ENCODE results near the gene CCDC127.
"Not testable (repeated sequence)": the region's sequence is repeated elsewhere in the genome, so short reads cannot be mapped to it uniquely, and the experiment has no call there.

CCDC127 gene

DNA sequence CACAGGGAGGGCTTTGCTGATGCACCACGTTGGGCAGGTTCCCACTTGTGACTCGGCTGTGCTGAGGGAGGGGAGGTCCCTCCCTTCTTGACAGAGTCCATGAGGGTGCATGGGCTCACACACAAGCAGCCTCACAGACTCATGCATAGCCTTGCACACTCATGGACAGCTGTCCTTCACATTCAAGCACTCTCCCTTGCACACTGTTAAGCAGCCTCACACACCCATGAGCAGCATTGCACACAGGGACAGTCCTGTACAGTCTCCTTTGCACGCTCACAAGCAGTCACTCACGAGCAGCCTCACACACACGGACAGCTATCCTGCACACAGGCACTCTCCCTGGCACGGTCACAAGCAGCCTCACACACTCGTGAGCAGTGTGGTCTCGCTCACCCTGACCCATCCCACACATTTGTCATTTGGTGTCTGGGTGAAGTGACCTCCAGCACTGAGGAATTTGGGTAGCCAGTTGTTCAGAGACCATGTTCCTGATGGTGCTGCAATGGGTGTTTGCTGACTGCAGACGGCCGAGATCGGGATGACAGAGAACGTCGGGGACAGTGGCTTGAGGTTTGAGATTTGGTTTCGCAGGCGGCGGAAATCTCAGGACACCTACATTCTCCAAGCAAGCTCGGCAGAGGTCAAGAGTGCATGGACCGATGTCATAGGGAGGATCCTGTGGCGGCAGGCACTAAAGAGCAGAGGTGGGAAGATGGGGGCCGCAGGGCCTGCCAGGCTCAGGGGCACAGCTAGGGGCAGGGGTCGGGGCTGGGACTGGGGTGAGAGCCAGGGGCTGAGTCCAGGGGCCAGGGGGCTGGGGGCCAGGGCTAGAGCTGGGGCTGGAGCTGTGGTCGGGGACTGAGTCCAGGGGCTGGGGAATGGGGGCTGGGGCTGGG, 44.3 kb downstream of the CCDC127 start:
- DNase-seq (ENCODE audit: low read depth in 2 of 2): no peak

DNA sequence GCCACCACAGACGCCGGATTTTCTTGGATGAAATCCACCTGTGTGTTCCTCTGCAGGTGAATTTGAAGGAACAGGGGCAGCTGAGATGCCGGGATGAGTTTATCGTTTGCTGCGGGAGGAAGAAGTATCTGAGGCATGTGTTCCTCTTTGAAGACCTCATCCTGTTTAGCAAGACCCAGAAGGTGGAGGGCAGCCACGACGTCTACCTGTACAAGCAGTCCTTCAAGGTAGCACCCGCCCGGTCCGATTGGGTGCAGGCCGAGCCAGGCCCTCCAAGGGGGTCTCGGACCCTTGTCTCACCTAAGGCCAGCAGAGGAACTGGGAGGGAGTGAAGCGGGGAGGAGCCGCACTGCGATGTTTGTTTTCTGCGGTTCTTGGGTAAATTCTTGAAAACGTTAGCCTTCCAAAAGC, 45.1 kb downstream of the CCDC127 start:
- DNase-seq (ENCODE audit: low read depth in 2 of 2): no peak

DNA sequence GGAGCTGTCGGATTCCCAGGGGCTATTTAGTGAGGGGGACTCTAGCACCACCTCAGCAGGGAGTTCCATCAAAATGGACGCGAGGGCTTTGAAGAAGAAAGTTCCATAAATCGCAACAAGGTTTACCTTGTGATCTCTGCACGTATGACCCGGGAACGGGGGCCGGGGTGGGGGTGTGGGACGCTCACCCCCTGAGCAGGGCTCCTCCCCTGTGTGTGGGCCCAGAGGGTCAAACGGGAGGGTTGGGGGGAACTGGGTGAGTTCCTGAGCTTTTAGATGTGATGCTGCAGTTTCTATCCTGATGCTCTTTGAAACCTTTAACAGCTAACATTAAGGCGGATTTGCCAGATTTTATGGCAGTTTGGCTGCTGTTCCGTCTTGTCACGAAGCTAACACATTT, 45.5 kb downstream of the CCDC127 start:
- no peak for DNase-seq (ENCODE audit: low read depth in 2 of 2)

DNA sequence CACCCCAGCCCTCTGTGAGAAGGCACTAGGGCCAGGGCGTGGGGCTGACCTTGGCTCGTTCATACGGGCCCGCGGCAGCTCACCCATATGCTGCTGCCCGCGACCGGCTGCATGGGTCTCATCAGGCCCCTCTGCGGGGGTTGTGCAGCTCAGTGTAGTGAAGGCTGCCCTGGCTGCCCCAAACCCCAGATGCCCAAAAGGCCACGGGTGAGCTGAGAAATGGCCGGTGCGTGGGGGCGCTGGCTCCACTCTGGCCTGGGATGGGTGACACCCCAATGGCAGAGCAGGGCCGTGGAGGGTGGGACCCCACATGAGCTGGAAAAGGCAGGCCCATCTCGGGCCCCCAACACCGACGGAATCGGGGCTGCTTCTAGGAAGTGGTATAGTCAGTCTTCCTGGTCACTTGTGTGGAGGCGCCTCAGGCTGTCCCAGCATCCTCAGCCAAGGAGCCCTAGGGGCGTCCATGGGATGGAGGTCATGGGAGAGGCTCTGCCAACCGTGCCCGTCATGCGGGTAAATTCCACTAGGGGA, 46.1 kb downstream of the CCDC127 start:
- DNase-seq (ENCODE audit: low read depth in 2 of 2): no peak

DNA sequence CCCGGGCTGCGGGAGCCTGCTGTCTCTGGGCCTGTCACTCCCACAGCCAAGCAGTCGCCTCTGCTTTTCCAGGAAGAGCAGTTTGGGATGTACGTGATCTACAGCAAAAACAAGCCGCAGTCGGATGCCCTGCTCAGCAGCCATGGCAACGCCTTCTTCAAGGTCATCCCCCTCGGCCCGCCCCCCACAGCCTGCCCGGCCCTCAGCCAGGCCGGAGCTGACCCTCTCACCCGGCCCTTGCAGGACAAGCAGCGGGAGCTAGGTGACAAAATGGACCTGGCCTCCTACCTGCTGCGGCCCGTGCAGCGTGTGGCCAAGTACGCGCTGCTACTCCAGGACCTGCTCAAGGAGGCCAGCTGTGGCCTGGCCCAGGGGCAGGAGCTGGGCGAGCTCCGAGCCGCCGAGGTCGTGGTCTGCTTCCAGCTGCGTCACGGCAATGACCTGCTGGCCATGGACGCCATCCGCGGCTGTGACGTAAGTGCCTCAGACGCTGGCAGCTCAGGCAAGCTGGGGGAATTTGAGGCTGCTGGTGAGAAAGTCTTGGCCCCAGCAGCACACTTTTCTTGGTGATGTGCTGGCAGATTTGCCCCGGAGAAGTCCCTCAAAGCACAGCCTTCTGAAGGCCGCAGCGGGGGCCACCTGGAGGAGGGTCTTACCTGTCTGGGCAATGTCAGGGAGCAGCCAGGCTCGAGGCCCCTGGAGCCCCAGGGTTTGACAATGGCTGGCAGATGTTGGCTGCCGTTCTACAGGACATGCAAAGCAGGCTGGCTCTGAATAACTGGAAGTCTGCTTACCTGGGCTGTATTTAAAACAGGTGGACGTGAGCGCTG, 46.8 kb downstream of the CCDC127 start:
- no peak for DNase-seq (ENCODE audit: low read depth in 2 of 2)

DNA sequence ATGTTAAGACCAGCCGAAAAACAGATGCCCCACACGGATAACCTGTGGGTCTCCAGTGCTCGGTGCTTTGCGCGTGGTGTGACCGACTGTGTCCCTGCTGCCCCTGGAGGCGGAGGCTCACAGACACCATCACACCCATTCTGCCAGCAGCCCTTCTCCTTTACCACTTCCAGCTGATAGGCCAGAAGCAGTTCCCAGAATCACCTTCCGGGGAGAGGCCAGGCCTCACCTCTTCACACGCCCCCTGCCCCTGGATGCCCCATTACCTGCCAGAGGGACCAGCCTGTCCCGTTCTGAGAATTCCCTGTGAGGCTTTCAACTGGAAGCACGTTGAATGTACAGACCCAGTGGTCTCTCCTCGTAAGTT, 48.2 kb downstream of the CCDC127 start:
- DNase-seq (ENCODE audit: low read depth in 2 of 2): no peak

DNA sequence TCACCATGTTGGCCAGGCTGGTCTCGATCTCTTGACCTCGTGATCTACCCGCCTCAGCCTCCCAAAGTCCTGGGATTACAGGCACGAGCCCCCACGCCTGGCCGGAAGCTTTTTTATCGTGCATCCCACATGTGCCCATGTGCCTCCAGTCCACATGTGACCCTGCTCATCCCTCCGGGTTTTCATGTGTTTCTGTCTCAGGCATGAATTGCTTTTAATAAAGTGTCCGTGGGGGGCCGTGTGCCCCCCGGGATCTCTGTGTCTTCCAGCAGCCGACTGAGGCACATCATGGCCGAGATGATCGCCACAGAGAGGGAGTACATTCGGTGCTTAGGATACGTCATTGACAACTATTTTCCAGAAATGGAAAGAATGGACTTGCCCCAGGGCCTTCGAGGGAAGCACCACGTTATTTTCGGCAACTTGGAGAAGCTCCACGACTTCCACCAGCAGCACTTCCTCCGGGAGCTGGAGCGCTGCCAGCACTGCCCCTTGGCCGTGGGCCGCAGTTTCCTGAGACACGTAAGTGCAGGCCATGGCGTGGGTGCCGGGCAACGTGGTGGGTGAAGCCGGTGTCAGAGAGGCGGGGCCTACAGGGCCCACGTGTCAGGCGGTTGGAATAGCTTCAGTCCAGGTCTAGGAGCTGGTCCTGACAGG, 48.8 kb downstream of the CCDC127 start:
- no peak for DNase-seq (ENCODE audit: low read depth in 2 of 2)

DNA sequence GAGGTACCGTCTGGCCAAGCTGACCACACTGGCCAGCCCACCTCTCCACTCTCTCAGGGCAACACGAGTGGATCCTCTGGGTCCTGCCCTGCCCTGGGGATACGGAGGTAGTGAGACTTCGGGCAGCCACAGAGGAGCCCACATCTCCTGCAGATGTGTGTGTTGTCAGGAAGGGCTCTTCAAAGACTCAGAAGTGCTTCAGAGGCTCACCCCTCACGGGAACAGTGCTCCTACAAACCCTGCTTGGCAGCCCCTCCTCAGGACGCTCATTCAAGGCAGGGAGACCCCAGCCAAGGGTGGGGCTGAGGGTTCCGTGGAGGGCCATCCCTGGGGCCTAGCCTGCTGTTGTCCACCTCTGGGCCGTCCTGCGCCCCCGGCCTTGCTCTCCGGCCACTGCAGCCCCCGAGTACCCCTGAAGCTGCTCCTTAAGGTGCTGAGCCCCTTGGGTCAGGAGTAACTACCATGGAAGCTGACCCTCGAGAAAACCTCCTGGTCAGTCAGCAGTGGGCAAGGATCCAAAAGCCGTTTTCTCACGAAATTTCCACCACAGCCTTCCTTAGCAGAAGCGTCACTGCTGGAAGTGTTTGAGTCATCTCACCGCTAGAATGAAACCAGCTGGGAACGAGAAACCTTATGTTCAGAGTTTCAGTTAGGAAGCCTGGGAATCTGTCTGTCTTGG, 49.8 kb downstream of the CCDC127 start:
- DNase-seq (ENCODE audit: low read depth in 2 of 2): no peak

DNA sequence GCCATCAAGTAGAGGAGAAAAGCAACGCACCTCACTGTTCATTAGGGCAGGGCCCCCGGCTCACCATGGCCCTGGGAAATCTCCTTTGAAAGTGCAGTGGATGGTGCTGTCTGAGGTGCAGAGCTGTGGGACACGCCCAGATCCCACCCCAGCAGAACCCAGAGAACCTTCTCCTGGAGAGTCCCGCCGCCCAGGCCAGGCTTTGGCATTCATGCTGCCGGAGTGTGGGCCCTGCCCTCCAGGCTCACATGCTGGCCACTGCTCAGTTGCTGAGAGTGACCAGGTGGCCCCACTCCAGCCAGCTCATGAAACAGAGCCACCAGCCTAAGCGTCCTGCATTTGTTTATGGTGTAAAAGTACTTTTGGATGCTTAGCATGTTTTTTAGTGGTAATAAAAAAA, 50.4 kb downstream of the CCDC127 start:
- no peak for DNase-seq (ENCODE audit: low read depth in 2 of 2)

DNA sequence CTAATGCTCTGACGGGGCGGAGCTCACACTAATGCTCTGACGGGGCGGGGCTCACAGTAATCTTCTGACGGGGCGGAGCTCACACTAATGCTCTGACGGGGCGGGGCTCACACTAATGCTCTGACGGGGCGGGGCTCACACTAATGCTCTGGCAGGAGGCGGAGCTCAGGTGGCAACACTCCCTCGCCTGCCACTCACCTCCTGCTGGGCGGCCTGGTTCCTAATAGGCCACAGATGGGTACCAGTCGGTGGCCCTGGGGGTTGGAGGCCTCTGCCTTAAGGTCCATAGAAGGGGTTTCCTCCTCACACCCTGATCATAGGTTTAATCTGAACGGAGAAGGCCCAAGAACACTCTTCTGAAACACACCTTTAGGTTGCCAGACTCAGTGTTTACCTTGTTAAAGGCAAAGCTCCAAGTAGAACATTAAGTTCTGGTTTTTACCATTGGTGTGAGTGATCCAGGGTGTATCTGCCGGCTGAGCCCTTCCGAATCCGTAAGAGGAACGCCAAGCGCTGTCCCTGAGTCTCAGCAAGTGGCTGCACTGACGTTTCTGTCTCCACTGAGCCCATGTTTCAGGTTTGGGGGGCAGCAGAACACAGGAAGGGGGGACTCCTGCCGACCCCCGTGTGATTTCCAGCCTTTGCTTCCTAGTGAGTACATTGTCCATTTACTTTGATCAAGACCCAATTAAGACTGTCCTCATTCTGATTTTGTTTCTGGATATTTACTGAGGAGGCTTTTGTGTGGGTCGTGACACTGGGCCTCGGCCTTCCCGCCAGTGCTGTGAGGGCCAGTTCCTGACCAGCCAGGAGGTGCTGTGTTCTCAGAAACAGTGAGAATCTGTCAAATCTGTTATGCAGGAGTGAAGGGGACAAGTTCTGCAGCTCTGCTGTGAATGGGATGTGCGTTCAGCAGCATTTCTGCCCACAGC, 51.2 kb downstream of the CCDC127 start:
- no peak for DNase-seq (ENCODE audit: low read depth in 2 of 2)

DNA sequence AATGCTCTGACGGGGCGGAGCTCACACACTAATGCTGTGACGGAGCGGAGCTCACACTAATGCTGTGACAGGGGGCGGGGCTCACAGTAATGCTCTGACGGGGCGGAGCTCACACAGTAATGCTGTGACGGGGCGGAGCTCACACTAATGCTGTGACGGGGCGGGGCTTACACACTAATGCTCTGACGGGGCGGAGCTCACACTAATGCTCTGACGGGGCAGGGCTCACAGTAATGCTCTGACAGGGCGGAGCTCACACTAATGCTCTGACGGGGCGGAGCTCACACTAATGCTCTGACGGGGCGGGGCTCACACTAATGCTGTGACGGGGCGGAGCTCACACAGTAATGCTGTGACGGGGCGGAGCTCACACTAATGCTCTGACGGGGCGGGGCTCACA, 53.2 kb downstream of the CCDC127 start:
- not testable (repeated sequence) for DNase-seq (ENCODE audit: low read depth in 2 of 2)

DNA sequence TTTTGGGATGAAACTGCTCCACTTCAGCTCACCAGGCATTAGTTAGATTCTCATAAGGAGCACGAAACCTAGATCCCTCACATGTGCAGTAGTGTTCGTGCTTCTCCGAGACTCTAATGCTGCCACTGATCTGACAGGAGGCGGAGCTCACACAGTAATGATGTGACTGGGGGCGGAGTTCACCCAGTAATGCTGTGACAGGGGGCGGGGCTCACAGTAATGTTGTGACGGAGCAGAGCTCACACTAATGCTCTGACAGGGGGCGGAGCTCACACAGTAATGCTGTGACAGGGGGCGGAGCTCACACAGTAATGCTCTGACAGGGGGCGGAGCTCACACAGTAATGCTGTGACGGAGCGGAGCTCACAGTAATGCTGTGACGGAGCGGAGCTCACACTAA, 53.7 kb downstream of the CCDC127 start:
- DNase-seq (ENCODE audit: low read depth in 2 of 2): no peak

DNA sequence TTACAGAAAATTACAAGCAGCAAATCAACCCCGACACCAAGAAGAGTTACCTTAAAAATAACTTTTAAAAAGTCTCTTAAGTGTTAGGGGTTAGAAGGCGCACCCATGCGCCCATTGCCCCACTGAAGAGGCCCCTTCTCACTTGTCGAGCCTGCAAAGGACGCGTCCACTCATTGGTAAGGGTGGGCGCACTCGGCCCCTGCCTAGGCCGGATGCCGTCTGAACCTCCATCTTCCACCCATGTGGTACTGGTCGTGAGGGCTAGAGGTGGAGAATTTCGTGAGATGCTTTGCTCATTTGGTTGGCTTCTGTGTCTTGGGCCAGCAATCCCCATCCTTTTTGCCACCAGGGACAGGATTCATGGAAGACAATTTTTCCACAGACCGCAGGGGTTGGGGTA, 54.1 kb downstream of the CCDC127 start:
- DNase-seq (ENCODE audit: low read depth in 2 of 2): no peak

DNA sequence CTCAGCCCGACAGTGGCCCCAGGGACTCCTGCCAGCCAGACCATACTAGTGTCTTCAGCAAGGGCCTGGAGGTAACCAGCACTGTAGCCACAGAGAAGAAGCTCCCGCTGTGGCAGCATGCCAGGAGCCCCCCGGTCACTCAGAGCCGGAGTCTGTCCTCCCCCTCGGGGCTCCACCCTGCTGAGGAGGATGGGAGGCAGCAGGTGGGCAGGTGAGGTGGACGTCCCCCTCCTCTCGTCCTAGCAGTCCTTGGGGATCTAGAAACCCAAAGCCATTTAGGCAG, 54.7 kb downstream of the CCDC127 start:
- no peak for DNase-seq (ENCODE audit: low read depth in 2 of 2)

DNA sequence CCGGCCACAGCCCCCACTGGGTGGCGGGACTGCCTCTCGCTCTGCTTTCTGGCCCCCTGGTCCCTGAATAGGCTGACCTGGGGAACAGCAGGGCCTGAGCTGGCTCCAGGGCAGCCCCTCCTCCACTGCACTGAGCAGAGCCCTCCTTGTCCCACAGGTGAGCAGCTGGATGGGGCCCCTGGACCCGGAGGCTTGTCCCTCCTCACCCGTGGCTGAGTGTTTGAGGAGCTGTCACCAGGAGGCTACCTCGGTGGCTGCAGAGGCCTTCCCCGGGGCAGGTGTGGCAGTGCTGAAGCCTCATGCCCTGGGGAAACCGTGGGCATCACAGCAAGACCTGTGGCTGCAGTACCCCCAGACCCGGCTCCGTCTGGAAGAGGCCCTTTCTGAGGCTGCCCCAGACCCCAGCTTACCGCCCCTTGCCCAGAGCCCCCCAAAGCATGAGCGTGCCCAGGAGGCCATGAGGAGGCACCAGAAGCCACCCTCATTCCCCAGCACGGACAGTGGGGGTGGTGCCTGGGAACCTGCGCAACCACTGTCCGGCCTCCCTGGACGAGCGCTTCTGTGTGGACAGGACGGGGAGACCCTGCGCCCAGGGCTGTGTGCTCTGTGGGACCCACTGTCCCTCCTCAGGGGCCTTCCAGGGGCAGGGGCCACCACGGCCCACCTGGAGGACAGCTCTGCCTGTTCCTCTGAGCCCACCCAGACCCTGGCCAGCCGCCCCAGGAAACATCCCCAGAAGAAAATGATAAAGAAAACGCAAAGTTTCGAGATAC, 55.2 kb downstream of the CCDC127 start:
- no peak for DNase-seq (ENCODE audit: low read depth in 2 of 2)

DNA sequence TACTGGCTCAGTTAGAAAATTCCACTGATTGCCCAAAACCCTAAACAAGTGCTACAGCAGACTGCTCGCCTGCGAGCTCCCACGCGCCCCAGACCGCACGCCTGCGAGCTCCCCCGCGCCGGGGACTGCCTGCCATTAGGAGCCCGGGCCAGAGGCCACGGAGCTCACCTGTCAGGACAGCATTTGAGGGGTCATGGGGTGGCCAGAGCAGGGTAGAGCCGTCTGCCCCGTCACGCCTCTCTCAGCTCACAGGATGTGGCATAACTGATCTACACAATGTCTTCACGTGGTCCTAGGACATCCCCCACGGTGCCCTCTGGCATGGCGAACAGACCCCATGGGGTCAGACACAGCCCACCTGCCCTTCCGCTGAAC, 55.8 kb downstream of the CCDC127 start:
- DNase-seq (ENCODE audit: low read depth in 2 of 2): no peak

DNA sequence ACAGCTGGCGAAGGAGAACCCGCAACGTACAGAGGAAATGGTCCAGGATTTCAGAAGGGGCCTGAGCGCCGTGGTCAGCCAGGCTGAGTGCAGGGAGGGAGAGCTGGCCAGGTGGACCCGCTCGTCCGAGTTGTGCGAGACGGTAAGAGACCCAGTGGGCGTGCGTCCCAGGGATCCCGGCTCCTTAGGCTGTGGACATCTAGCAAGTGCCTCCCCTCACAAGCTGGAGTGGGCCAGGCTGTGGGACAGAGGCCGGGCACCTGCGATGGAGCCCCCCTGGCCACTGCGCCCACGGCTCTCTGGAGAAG, 56.2 kb downstream of the CCDC127 start:
- no peak for DNase-seq (ENCODE audit: low read depth in 2 of 2)

DNA sequence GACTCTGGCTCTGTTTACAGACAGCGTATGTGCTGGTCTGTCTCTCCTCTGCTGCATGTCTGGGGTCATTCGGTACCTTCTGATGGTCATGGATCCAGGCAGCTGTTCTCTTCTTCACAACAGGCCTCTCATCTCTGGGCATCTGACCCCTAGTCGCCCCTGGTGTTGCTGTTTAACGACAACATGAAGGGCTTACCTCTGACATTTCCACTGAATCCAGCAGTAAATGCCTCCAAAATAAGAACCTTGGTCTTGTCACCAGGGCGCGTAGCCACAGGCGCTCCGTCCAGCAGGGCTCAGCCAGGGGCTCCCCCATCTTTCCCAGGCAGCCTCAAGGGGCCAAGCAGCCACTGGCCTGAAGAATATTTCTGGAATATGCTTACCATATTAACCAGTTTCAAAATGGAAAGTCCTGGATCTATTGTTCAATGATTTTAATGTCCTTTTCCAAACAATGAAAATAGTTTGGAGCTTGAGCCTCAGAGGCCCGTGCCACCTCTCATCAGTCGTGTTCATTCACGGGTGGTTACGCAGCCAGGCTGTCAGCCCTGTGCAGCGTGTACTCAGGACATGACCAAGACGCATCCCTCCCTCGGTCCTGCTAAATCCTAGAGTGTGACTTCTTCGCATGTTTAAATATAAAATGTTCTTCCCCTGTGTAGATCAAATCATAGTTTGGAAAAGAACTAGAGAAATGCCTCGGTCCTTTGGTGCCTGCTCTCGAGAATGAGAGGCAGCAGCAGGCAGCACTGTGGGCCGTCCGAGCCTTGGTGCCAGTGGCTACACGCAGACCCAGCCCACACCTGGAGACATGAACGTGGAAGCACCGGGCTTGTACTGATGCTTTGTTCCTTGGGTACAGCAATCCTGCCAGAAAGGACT, 56.8 kb downstream of the CCDC127 start:
- no peak for DNase-seq (ENCODE audit: low read depth in 2 of 2)

DNA sequence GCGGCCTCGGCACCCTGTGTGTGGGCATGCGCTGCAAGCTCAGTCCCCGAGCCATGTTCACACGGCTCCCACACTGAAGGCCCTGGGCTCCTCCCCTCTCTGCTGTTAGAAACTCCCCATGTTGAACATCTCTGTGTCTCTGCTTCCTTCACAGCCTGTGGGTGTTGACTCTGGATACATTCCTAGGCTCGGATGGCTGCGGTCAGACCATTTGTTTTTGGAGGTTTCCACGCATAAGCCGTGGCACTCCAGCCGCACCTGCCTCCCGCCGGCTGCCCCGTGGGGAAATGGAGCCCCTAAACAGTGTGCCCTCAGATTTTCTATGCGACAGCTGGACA, 57.8 kb downstream of the CCDC127 start:
- DNase-seq (ENCODE audit: low read depth in 2 of 2): no peak
